ENCODE data around the gene SLC4A4. TPM values are rescaled to one million over a fixed set of nuclear protein-coding genes. Genes with fewer than 3 reads are reported as not detected.

The SLC4A4 gene
- total RNA-seq, 2 experiments from 2014 or later: 3.1 to 3.7 TPM

DNA sequence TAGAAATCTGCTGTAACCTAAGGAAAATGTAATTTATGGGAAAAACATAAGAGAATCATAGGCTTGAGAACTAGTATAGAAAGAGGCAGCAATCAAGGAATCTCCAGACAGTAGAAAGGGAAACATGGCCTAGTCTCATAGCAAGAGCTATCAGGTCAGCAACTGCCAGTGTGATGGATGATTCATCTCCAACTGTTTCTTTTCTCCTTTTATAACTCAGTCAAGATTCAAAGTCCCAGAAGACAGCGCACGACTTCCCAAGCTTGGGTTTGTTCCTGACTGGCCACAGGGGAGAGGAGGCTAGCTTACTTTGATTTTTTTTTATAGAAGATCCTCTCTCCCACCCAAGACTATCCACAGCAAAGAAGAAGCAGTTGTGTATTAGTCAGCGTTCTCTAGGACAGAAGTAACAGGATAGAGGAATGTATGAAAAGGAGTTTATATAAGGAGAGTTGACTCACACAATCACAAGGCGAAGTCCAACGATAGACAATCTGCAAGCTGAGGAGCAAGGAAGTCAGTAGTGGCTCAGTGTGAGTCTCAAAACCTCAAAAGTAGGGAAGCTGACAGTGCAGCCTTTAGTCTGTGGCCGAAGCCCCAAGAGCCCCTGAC lies 263.6 kb downstream of the SLC4A4 start:
- DNase-seq: no peak
- Mint-ChIP-seq H3K4me1 (no peaks in the 10 kb centered on the region), H3K36me3 (no peaks in the 10 kb centered on the region), H3K4me3 (no peak overlapping the region), H3K27ac (no peak overlapping the region), H3K27me3 (peaks cover 3% of the 10 kb centered on the region), H3K9me3 (no peaks in the 10 kb centered on the region)
- no peak for ATAC-seq (ENCODE audit: low read depth)
- POLR2A ChIA-PET: no interaction called here

DNA sequence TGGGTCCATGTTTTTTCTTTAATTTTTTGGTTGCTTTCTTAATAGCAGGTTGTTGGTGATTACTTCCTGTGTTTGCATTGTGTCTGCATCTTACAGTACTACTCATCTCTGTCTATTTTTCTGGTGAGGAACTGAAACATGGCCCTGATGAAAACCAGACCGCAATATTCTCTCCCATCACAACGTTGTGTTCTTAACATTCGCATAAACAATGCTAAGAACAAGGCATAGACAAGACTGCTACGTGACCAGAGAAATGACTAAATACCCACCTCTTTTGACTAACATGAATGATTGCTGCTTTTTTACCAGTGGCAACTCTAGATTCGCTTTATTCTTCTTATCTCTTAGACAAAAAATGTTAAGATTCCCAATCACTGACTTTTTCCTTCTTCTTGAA lies 266.0 kb downstream of the SLC4A4 start:
- Mint-ChIP-seq H3K36me3 (no peaks in the 10 kb centered on the region), H3K27ac (no peak overlapping the region), H3K27me3 (no peaks in the 10 kb centered on the region), H3K4me3 (no peak overlapping the region), H3K4me1 (no peaks in the 10 kb centered on the region), H3K9me3 (no peaks in the 10 kb centered on the region)
- DNase-seq (no peak), ATAC-seq (ENCODE audit: low read depth) (no peak)
- POLR2A ChIA-PET: no interaction called here

DNA sequence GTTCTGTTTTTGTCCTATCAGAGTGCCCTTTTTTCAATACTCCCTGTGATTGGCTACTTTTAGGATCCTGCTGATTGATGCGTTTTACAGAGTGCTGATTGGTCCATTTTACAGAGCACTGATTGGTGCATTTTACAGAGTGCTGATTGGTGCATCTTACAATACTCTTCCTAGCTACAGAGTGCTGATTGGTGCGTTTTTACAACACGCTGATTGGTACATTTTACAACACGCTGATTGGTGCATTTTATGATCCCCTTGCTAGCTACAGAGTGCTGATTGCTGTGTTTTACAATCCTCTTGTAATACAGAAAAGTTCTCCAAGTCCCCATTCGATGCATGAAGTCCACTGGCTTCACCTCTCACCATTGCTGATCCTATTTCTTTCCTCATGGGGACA lies 268.3 kb downstream of the SLC4A4 start:
- H3K36me3 Mint-ChIP-seq: no peaks in the 10 kb centered on the region
- H3K4me1 Mint-ChIP-seq: no peaks in the 10 kb centered on the region
- no peaks in the 10 kb centered on the region for H3K9me3 Mint-ChIP-seq
- no peaks in the 10 kb centered on the region for H3K27me3 Mint-ChIP-seq
- DNase-seq: no peak
- no peak overlapping the region for H3K4me3 Mint-ChIP-seq
- POLR2A ChIA-PET: no interaction called here
- H3K27ac Mint-ChIP-seq: no peak overlapping the region
- no peak for ATAC-seq (ENCODE audit: low read depth)

DNA sequence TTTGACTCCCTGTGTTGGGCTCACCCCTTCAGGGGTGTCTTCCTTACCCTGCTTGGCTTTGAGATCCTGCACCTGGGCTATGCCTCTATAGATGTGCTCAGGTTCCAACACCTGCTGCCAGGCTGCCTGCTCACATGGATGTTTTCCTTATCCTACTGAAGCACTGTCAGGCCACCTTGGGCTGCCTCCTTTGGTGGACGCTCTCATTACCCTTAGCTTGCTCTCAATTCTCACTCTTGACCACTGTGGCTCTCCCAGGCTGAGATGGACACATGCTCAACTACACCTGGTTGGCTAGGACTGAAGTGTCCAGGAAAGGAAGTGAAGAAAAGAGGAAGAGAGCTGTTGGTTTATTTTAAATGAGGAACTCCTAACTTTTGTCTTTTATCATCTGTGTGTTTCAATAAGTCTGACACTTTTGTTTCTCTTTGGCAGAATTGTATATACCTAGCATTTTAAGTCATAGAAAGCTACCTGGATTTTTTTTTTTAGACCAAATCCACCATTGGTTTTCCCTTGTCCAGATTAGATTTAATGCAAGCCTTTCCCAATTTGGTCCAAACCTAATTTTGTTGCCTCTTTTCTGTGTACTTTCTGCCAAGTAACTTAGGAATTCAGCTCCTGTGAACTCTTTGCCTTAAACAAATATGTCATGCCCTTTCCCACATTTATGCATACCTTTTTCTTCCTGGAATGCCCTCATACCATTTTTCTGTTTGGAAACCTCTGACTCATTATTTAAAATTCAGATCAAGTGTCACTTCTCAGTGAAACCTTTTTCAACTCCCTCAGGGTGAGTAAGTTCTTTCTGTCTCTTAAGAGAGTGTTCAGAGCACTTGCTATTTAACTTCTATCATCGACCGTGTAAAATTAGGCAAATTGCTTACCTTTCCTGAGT lies 269.2 kb downstream of the SLC4A4 start:
- no peak for ATAC-seq (ENCODE audit: low read depth)
- POLR2A ChIA-PET: no interaction called here

DNA sequence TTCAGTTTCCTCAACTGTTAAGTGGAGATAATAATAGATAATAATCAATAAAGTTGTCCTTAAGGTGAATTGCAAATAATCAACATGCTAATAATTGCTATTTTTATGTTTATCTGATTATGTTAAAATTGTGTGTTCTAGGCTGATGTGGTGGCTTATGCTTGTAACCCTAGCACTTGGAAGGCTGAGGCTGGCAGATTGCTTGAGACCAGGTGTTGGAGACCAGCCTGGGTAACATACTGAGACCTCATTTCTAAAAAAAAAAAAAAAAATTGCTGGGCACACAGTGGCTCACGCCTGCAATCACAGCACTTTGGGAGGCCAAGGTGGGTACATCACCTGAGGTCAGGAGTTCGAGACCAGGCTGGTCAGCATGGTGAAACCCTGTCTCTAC lies 269.9 kb downstream of the SLC4A4 start:
- H3K4me3 Mint-ChIP-seq: no peak overlapping the region
- H3K36me3 Mint-ChIP-seq: no peaks in the 10 kb centered on the region
- no peaks in the 10 kb centered on the region for H3K9me3 Mint-ChIP-seq
- POLR2A ChIA-PET: no interaction called here
- DNase-seq (no peak), ATAC-seq (ENCODE audit: low read depth) (no peak)
- no peak overlapping the region for H3K27ac Mint-ChIP-seq
- no peaks in the 10 kb centered on the region for H3K27me3 Mint-ChIP-seq
- no peaks in the 10 kb centered on the region for H3K4me1 Mint-ChIP-seq

More for the DNA sequence above, 269.2 kb downstream of the SLC4A4 start:
- Mint-ChIP-seq H3K9me3 (no peaks in the 10 kb centered on the region), H3K27ac (no peak overlapping the region), H3K4me1 (no peaks in the 10 kb centered on the region), H3K4me3 (no peak overlapping the region), H3K27me3 (no peaks in the 10 kb centered on the region), H3K36me3 (no peaks in the 10 kb centered on the region)
- DNase-seq: no peak

DNA sequence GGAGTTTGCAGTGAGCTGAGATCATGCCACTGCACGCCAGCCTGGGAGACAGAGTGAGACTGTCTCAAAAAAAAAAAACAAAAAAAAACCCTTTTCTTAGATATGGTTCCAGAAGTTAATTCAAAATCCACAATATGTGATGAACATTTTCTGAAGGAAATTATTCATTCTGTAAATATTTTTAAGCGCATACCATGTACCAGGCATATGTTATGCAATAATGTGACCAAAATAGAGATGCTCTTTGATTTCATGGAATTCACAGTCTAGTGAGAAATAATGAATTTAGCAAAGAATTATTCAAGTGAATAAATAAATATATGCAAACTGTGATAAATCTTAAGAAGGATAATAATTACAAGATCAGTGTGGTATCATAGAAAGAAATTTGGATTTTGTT lies 270.3 kb downstream of the SLC4A4 start:
- H3K9me3 Mint-ChIP-seq: no peaks in the 10 kb centered on the region
- no peak for ATAC-seq (ENCODE audit: low read depth)

DNA sequence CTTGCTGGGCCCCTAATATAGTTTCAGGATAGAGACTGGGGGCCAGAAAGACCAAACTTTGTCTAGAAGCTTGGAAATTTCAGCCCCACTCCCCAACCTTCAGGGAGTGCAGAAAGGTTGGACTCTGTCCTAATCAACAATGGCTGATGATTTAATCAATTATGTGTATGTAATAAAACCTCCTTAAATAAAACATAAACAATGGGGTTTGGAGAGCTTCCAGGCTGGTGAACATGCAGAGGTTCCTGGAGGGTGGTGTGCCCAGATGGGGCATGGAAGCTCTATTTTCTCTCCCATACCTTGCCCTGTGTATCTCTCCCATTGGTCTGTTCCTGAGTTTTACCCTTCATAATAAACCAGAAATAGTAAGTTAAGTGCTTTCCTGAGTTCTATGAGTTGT lies 270.8 kb downstream of the SLC4A4 start:
- DNase-seq: no peak
- POLR2A ChIA-PET: no interaction called here
- Mint-ChIP-seq H3K27me3 (no peaks in the 10 kb centered on the region), H3K9me3 (no peaks in the 10 kb centered on the region), H3K4me1 (no peaks in the 10 kb centered on the region), H3K27ac (no peak overlapping the region), H3K4me3 (no peak overlapping the region), H3K36me3 (no peaks in the 10 kb centered on the region)
- no peak for ATAC-seq (ENCODE audit: low read depth)

More for the DNA sequence above, 270.3 kb downstream of the SLC4A4 start:
- H3K27ac Mint-ChIP-seq: no peak overlapping the region
- no peak for DNase-seq
- H3K27me3 Mint-ChIP-seq: no peaks in the 10 kb centered on the region
- H3K4me1 Mint-ChIP-seq: no peaks in the 10 kb centered on the region
- no peaks in the 10 kb centered on the region for H3K36me3 Mint-ChIP-seq
- H3K4me3 Mint-ChIP-seq: no peak overlapping the region
- POLR2A ChIA-PET: no interaction called here

DNA sequence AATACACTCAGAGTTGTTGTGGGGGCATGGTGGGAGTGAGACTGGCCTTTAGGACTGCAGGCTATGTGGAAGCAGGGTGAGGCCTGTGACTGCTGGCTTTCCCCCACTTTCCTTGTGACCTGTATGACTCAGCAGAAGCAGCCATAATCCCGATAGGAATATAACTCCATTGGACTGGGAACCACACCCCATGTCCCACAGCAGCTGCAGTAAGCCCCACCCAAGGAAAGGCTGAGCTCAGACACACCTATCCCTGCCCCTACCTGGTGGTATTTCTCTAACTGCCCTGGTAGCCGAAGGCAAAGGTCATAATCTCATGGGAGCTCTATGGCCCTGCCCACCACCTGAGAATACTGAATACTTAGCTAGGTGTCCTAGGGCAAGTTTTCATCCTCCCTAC lies 275.8 kb downstream of the SLC4A4 start:
- no peaks in the 10 kb centered on the region for H3K36me3 Mint-ChIP-seq
- no peaks in the 10 kb centered on the region for H3K27me3 Mint-ChIP-seq
- DNase-seq (no peak), ATAC-seq (ENCODE audit: low read depth) (no peak)
- H3K9me3 Mint-ChIP-seq: no peaks in the 10 kb centered on the region
- H3K27ac Mint-ChIP-seq: no peak overlapping the region
- no peaks in the 10 kb centered on the region for H3K4me1 Mint-ChIP-seq
- POLR2A ChIA-PET: no interaction called here
- H3K4me3 Mint-ChIP-seq: no peak overlapping the region

DNA sequence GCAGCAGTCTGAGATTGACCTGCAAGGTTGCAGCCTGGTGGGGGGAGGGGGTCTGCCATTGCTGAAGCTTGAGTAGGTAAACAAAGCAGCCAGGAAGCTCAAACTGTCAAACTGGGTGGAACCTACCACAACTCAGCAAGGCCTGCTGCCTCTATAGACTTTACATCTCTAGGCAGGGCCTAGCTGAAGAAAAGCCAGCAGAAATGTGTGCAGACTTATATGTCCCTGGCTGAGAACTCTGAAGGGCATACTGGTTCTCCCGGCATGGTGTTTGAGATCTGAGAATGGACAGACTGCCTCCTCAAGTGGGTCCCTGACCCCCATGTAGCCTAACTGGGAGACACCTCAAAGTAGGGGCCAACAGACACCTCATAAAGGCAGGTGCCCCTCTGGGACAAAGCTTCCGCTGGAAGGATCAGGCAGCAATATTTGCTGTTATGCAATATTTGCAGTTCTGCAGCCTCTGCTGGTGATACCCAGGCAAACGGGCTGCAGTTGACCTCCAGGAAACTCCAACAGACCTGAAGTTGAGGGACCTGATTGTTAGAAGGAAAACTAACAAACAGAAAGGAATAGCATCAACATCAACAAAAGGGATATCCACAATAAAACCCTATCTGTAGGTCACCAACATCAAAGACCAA lies 277.5 kb downstream of the SLC4A4 start:
- no peak overlapping the region for H3K4me3 Mint-ChIP-seq
- H3K36me3 Mint-ChIP-seq: no peaks in the 10 kb centered on the region
- no peak for ATAC-seq (ENCODE audit: low read depth)
- no peaks in the 10 kb centered on the region for H3K4me1 Mint-ChIP-seq
- peaks cover 4% of the 10 kb centered on the region for H3K9me3 Mint-ChIP-seq
- DNase-seq: no peak
- no peaks in the 10 kb centered on the region for H3K27me3 Mint-ChIP-seq
- no peak overlapping the region for H3K27ac Mint-ChIP-seq
- POLR2A ChIA-PET: no interaction called here

Measured in activated naive CD8-positive, alpha-beta T cell treated with anti-CD3 and anti-CD28 coated beads, Interleukin-2, amount 10 ng/mL, durations not matched to agents 7 days and 5 days (primary cell).